Caco-2 (cell line): ENCODE measurements around the gene GHRH. TPM values are rescaled to one million over a fixed set of nuclear protein-coding genes. Genes with fewer than 3 reads are reported as not detected.
A peak's percentile ranks its signal among the peaks of the same experiment; 100 is the strongest.

ENCODE experiments used
- BruUV-seq: library from RNA; stranded (reverse); fragments of 400-500 nt; replicated peaks from 2 replicates; lab custom pipeline; 2021; lab: Mats Ljungman, UMichigan
- CTCF ChIA-PET: fragments of 300-600 bp; sonication (Branson Sonifier 250); formaldehyde crosslinking; loops from one replicate; lab custom pipeline; 2022; ENCODE audit warnings: antibody characterized with exemption; lab: Charles Lee
- POLR2A ChIA-PET: fragments of 300-600 bp; sonication (Branson Sonifier 250); formaldehyde crosslinking; loops from one replicate; lab custom pipeline; 2022; ENCODE audit warnings: antibody characterized with exemption; lab: Charles Lee
- DNase-seq, 2 experiments: peaks; one replicate each; pipeline versions ENCODE4 v3.0.0 to v3.0.0-alpha.2; 2020 to 2022
- H3K27me3 ChIP-seq: replicated peaks from 2 replicates; pipeline ENCODE4 v1.6.0; 2011; ENCODE audit warnings: low read length; ENCODE audit not compliant: control insufficient read depth, insufficient read depth
- H3K36me3 ChIP-seq: 2 replicates; pipeline ENCODE4 v1.5.1; 2011; ENCODE audit warnings: low read length; ENCODE audit not compliant: control insufficient read depth, insufficient read depth
- H3K4me1 ChIP-seq: fragments of 250-450 bp; sonication (Bioruptor Pico); 2 replicates; pipeline ENCODE4 v1.5.1; 2020; ENCODE audit warnings: mild to moderate bottlenecking
- H3K4me3 ChIP-seq: 2 replicates; pipeline ENCODE4 v1.5.1; 2011; ENCODE audit warnings: low read depth, mild to moderate bottlenecking, control low read depth, low read length
- H3K9me3 ChIP-seq: fragments of 250-450 bp; sonication (Bioruptor Pico); 2 replicates; pipeline ENCODE4 v1.5.1; 2020; ENCODE audit warnings: mild to moderate bottlenecking, moderate library complexity
- H3K27ac Mint-ChIP-seq: one replicate; pipeline ENCODE4 v1.8.0; 2022; ENCODE audit warnings: mixed read lengths; ENCODE audit not compliant: unreplicated experiment
- H3K27me3 Mint-ChIP-seq: one replicate; pipeline ENCODE4 v1.8.0; 2022; ENCODE audit warnings: mixed read lengths; ENCODE audit not compliant: insufficient read depth, unreplicated experiment
- H3K36me3 Mint-ChIP-seq: one replicate; pipeline ENCODE4 v1.8.0; 2022; ENCODE audit warnings: mild to moderate bottlenecking, mixed read lengths; ENCODE audit not compliant: insufficient read depth, unreplicated experiment
- H3K4me1 Mint-ChIP-seq: one replicate; pipeline ENCODE4 v1.8.0; 2022; ENCODE audit warnings: low read depth, mixed read lengths; ENCODE audit not compliant: unreplicated experiment
- H3K4me3 Mint-ChIP-seq: one replicate; pipeline ENCODE4 v1.8.0; 2022; ENCODE audit warnings: mild to moderate bottlenecking, moderate library complexity, mixed read lengths; ENCODE audit not compliant: unreplicated experiment
- H3K9me3 Mint-ChIP-seq: one replicate; pipeline ENCODE4 v1.8.0; 2022; ENCODE audit warnings: mixed read lengths; ENCODE audit not compliant: unreplicated experiment
- CTCF ChIP-seq, 2 experiments: fragments of 200-600 bp in 1 of 2; IDR thresholded peaks; 1 replicate in 1 of 2; 2 replicates in 1 of 2; pipeline versions ENCODE4 v1.5.1 to v1.8.0; 2011 to 2022; ENCODE audit warnings: antibody characterized with exemption in 1 of 2, control low read depth in 1 of 2, inconsistent platforms in 1 of 2, low read depth in 1 of 2, low read length in 1 of 2, mild to moderate bottlenecking in 1 of 2, moderate library complexity in 1 of 2; ENCODE audit not compliant: insufficient read depth in 1 of 2, severe bottlenecking in 1 of 2, unreplicated experiment in 1 of 2
- intact Hi-C: fragments of 100-400 bp; cut with micrococcal nuclease; formaldehyde crosslinking; loops from one replicate; pipeline ENCODE4 v1.10.0; 2022; ENCODE audit not compliant: unreplicated experiment
- total RNA-seq: library from RNA; stranded (reverse); gene quantifications from 2 replicates; pipeline ENCODE4 v1.2.3, GENCODE V29; 2022

Gene GHRH
- total RNA-seq, 1 experiment from 2014 or later = not detected

- H3K9me3 Mint-ChIP-seq = no peaks in the 10 kb centered on the region
- H3K36me3 Mint-ChIP-seq = peaks cover 100% of the 10 kb centered on the region
- no TSS peak for BruUV-seq
- H3K4me1 Mint-ChIP-seq = peaks cover 16% of the 10 kb centered on the region
- no peaks in the 10 kb centered on the region for H3K27me3 ChIP-seq
- H3K9me3 ChIP-seq = no peaks in the 10 kb centered on the region
- no peak overlapping the region for H3K4me3 ChIP-seq
- DNase-seq = no peak
- no peaks in the 10 kb centered on the region for H3K27me3 Mint-ChIP-seq
- intact Hi-C loops = no loop called here
- H3K36me3 ChIP-seq = peaks cover 16% of the 10 kb centered on the region
- ChIA-PET CTCF (interaction anchor here (1.0 to 2.4 kb wide), 2 partner anchors 10 to 15 kb away, joined by 3 to 17 read pairs; no protein-coding TSS in a partner anchor), POLR2A (no interaction called here)
- H3K4me1 ChIP-seq = peaks cover 16% of the 10 kb centered on the region
- no peak overlapping the region for H3K4me3 Mint-ChIP-seq
- TF ChIP-seq CTCF (IDR thresholded peaks at IDR 0.05; ENCODE audit: insufficient read depth in 1 of 2, low read depth in 1 of 2, low read length in 1 of 2, severe bottlenecking in 1 of 2, unreplicated experiment in 1 of 2) = no peak
- no peak overlapping the region for H3K27ac Mint-ChIP-seq
These were observed 55.8 kb downstream of the GHRH start for GRCh38 chr20:37205794-37206193.

GRCh38 chr20:37205130-37205529 is 56.5 kb downstream of the GHRH start:
- peaks cover 16% of the 10 kb centered on the region for H3K4me1 Mint-ChIP-seq
- Histone ChIP-seq H3K4me3 (no peak overlapping the region), H3K27me3 (no peaks in the 10 kb centered on the region), H3K4me1 (peaks cover 16% of the 10 kb centered on the region), H3K36me3 (peaks cover 17% of the 10 kb centered on the region), H3K9me3 (no peaks in the 10 kb centered on the region)
- no peak overlapping the region for H3K4me3 Mint-ChIP-seq
- BruUV-seq = TSS peak; percentile 1
- no peak overlapping the region for H3K27ac Mint-ChIP-seq
- TF ChIP-seq CTCF (IDR thresholded peaks at IDR 0.05; ENCODE audit: insufficient read depth in 1 of 2, low read depth in 1 of 2, low read length in 1 of 2, severe bottlenecking in 1 of 2, unreplicated experiment in 1 of 2) = no peak
- no peak for DNase-seq
- H3K9me3 Mint-ChIP-seq = no peaks in the 10 kb centered on the region
- POLR2A ChIA-PET = no interaction called here
- intact Hi-C loops = no loop called here
- peaks cover 100% of the 10 kb centered on the region for H3K36me3 Mint-ChIP-seq
- H3K27me3 Mint-ChIP-seq = no peaks in the 10 kb centered on the region
- CTCF ChIA-PET = interaction anchor here (1.0 to 2.4 kb wide), 2 partner anchors 9 to 15 kb away, joined by 3 to 17 read pairs; no protein-coding TSS in a partner anchor

- Mint-ChIP-seq H3K4me3 (no peak overlapping the region), H3K9me3 (no peaks in the 10 kb centered on the region), H3K36me3 (peaks cover 100% of the 10 kb centered on the region), H3K4me1 (peaks cover 16% of the 10 kb centered on the region), H3K27me3 (no peaks in the 10 kb centered on the region), H3K27ac (no peak overlapping the region)
- no peak for DNase-seq
- Histone ChIP-seq H3K9me3 (no peaks in the 10 kb centered on the region), H3K4me1 (peaks cover 9% of the 10 kb centered on the region), H3K36me3 (peaks cover 17% of the 10 kb centered on the region), H3K27me3 (no peaks in the 10 kb centered on the region), H3K4me3 (no peak overlapping the region)
- ChIA-PET POLR2A (no interaction called here), CTCF (interaction anchor here (0.6 to 2.4 kb wide), 2 partner anchors 8 to 142 kb away, joined by 3 to 17 read pairs; partner anchors contain the start of gene SRC)
- BruUV-seq = no TSS peak
- intact Hi-C loops = no loop called here
- no peak for TF ChIP-seq CTCF (IDR thresholded peaks at IDR 0.05; ENCODE audit: insufficient read depth in 1 of 2, low read depth in 1 of 2, low read length in 1 of 2, severe bottlenecking in 1 of 2, unreplicated experiment in 1 of 2)
These were observed 57.6 kb downstream of the GHRH start for GRCh38 chr20:37204056-37204455.
